Right atrium auricular region (tissue), 2 donors: ENCODE data around the gene LGMN. TPM values are rescaled to one million over a fixed set of nuclear protein-coding genes. Genes with fewer than 3 reads are reported as not detected.

Source experiments
- DNase-seq: peaks from one replicate; pipeline ENCODE4 v3.0.0-alpha.2; 2019; ENCODE audit warnings: low spot score
- H3K27ac ChIP-seq, 2 donors: fragments of 200-600 bp; sonication (generic); 1 replicate in 1 of 2; 2 replicates in 1 of 2; pipeline ENCODE4 v1.5.1; 2016 to 2019
- H3K27me3 ChIP-seq, 2 donors: fragments of 200-600 bp; sonication (generic); one replicate each; pipeline versions ENCODE4 v1.5.1 to v1.6.0; 2017 to 2019
- H3K36me3 ChIP-seq: fragments of 200-600 bp; sonication (generic); one replicate; pipeline ENCODE4 v1.5.1; 2016
- H3K4me1 ChIP-seq, 2 donors: fragments of 200-600 bp; sonication (generic); one replicate each; pipeline versions ENCODE4 v1.5.1 to v1.6.0; 2017 to 2019
- H3K4me3 ChIP-seq, 2 donors: fragments of 200-600 bp; sonication (generic); 1 replicate in 1 of 2; 2 replicates in 1 of 2; pipeline ENCODE4 v1.5.1; 2017 to 2019; ENCODE audit warnings: mild to moderate bottlenecking in 1 of 2, moderate library complexity in 1 of 2
- H3K9me3 ChIP-seq, 2 donors: fragments of 200-600 bp; sonication (generic); one replicate each; pipeline ENCODE4 v1.5.1; 2019
- CTCF ChIP-seq, 2 donors: fragments of 200-600 bp; sonication (generic); IDR thresholded peaks; one replicate each; pipeline ENCODE4 v1.5.1; 2019; ENCODE audit warnings: antibody characterized with exemption in 2 of 2
- total RNA-seq, 2 donors: library from RNA; depleted of rRNA; stranded (reverse); fragments of >200 nt; gene quantifications; one replicate each; pipeline ENCODE4 v1.1.0, GENCODE V29; 2016

LGMN gene
- total RNA-seq, 2 donors from 2014 or later: 65.6 to 109 TPM

GRCh38 chr14:92734618-92735017 lies 13.8 kb downstream of the LGMN start:
- no peak overlapping the region for H3K27ac ChIP-seq
- TF ChIP-seq CTCF (IDR thresholded peaks at IDR 0.05): no peak
- H3K4me3 ChIP-seq: no peak overlapping the region
- no peaks in the 10 kb centered on the region for H3K27me3 ChIP-seq
- H3K9me3 ChIP-seq: no peaks in the 10 kb centered on the region
- peaks cover 0 to 24% of the 10 kb centered on the region in 2 donors for H3K4me1 ChIP-seq
- no peak for DNase-seq
- peaks cover 17% of the 10 kb centered on the region for H3K36me3 ChIP-seq

- H3K9me3 ChIP-seq: no peaks in the 10 kb centered on the region
- H3K27me3 ChIP-seq: no peaks in the 10 kb centered on the region
- H3K4me1 ChIP-seq: peaks cover 0 to 24% of the 10 kb centered on the region in 2 donors
- H3K36me3 ChIP-seq: peaks cover 17% of the 10 kb centered on the region
- no peak for TF ChIP-seq CTCF (IDR thresholded peaks at IDR 0.05)
- no peak overlapping the region for H3K4me3 ChIP-seq
- H3K27ac ChIP-seq: peak overlapping the region in 1 of 2 donors; percentile 25
- no peak for DNase-seq
Measured at GRCh38 chr14:92733007-92733406, 15.4 kb downstream of the LGMN start.

- DNase-seq: no peak
- peaks cover 0 to 20% of the 10 kb centered on the region in 2 donors for H3K4me1 ChIP-seq
- H3K27me3 ChIP-seq: no peaks in the 10 kb centered on the region
- H3K27ac ChIP-seq: no peak overlapping the region
- H3K36me3 ChIP-seq: peaks cover 17% of the 10 kb centered on the region
- no peaks in the 10 kb centered on the region for H3K9me3 ChIP-seq
- H3K4me3 ChIP-seq: no peak overlapping the region
- no peak for TF ChIP-seq CTCF (IDR thresholded peaks at IDR 0.05)
Measured at GRCh38 chr14:92731622-92732115, 16.8 kb downstream of the LGMN start.

GRCh38 chr14:92729634-92730358 lies 18.6 kb downstream of the LGMN start:
- DNase-seq: no peak
- Histone ChIP-seq H3K9me3 (no peaks in the 10 kb centered on the region), H3K4me3 (no peak overlapping the region), H3K27ac (no peak overlapping the region), H3K27me3 (no peaks in the 10 kb centered on the region), H3K36me3 (peaks cover 17% of the 10 kb centered on the region), H3K4me1 (peaks cover 0 to 34% of the 10 kb centered on the region in 2 donors)
- no peak for TF ChIP-seq CTCF (IDR thresholded peaks at IDR 0.05)

- H3K4me3 ChIP-seq: no peak overlapping the region
- no peak overlapping the region for H3K27ac ChIP-seq
- TF ChIP-seq CTCF (IDR thresholded peaks at IDR 0.05): no peak
- peaks cover 0 to 42% of the 10 kb centered on the region in 2 donors for H3K4me1 ChIP-seq
- no peak for DNase-seq
- no peaks in the 10 kb centered on the region for H3K9me3 ChIP-seq
- peaks cover 17% of the 10 kb centered on the region for H3K36me3 ChIP-seq
- H3K27me3 ChIP-seq: no peaks in the 10 kb centered on the region
Measured at GRCh38 chr14:92728759-92729364, 19.6 kb downstream of the LGMN start.
